Stimulated activated CD4-positive, alpha-beta T cell treated with anti-CD3 and anti-CD28 coated beads, Interleukin-1b, Interleukin-23, amount 100 ng/mL, for 24 hours (primary cell): ENCODE measurements around the gene TAPT1.
"Not testable (repeated sequence)": the region's sequence is repeated elsewhere in the genome, so short reads cannot be mapped to it uniquely, and the experiment has no call there.

Experiments
- DNase-seq, 4 experiments: peaks; one replicate each; pipeline ENCODE4 v3.0.0-alpha.2; 2020; ENCODE audit warnings: low read depth in 4 of 4, low spot score in 1 of 4

TAPT1 gene

GRCh38 chr4:16218950-16219349 is 7.3 kb downstream of the TAPT1 start:
- DNase-seq, result no peak

GRCh38 chr4:16217300-16218051 is 8.8 kb downstream of the TAPT1 start:
- DNase-seq, result no peak

- DNase-seq, result no peak
These were observed 13.2 kb downstream of the TAPT1 start for GRCh38 chr4:16213121-16213520.

GRCh38 chr4:16212138-16212782 is 14.0 kb downstream of the TAPT1 start:
- no peak for DNase-seq

- DNase-seq, result no peak
These were observed 18.9 kb downstream of the TAPT1 start for GRCh38 chr4:16207409-16207808.

GRCh38 chr4:16206848-16207247 is 19.4 kb downstream of the TAPT1 start:
- DNase-seq, result no peak

GRCh38 chr4:16206301-16206700 is 20.0 kb downstream of the TAPT1 start:
- no peak for DNase-seq

GRCh38 chr4:16205298-16206164 is 20.7 kb downstream of the TAPT1 start:
- DNase-seq, result no peak

GRCh38 chr4:16204505-16204904 is 21.8 kb downstream of the TAPT1 start:
- DNase-seq, result no peak

- DNase-seq, result no peak
These were observed 23.2 kb downstream of the TAPT1 start for GRCh38 chr4:16203083-16203482.

- DNase-seq, result no peak
These were observed 23.7 kb downstream of the TAPT1 start for GRCh38 chr4:16202598-16202997.

GRCh38 chr4:16199093-16199492 is 27.2 kb downstream of the TAPT1 start:
- no peak for DNase-seq

GRCh38 chr4:16197876-16198665 is 28.2 kb downstream of the TAPT1 start:
- DNase-seq, result no peak

GRCh38 chr4:16196482-16197393 is 29.5 kb downstream of the TAPT1 start:
- no peak for DNase-seq

- no peak for DNase-seq
These were observed 31.1 kb downstream of the TAPT1 start for GRCh38 chr4:16195209-16195608.

- not testable (repeated sequence) for DNase-seq
These were observed 31.5 kb downstream of the TAPT1 start for GRCh38 chr4:16194798-16195197.

- no peak for DNase-seq
These were observed 32.1 kb downstream of the TAPT1 start for GRCh38 chr4:16194214-16194613.

- no peak for DNase-seq
These were observed 33.4 kb downstream of the TAPT1 start for GRCh38 chr4:16192631-16193518.

GRCh38 chr4:16192057-16192456 is 34.2 kb downstream of the TAPT1 start:
- DNase-seq, result no peak
